GM12878 (cell line): Measurements from ENCODE around the gene MBD3L5. TPM values are rescaled to one million over a fixed set of nuclear protein-coding genes. Genes with fewer than 3 reads are reported as not detected.

Experiments
- ATF7 ChIP-seq: fragments of 450-650 bp; IDR thresholded peaks from 2 replicates; pipeline ENCODE4 v1.6.1; 2016; ENCODE audit warnings: low read depth, mild to moderate bottlenecking
- CBX5 ChIP-seq: sonication (generic); IDR thresholded peaks from 2 replicates; pipeline ENCODE4 v1.6.1; 2016; ENCODE audit warnings: low read depth, moderate library complexity, mild to moderate bottlenecking, inconsistent platforms
- CREB1 ChIP-seq: IDR thresholded peaks from 2 replicates; pipeline ENCODE4 v1.6.1; 2012; ENCODE audit warnings: low read depth, mild to moderate bottlenecking, inconsistent platforms
- DPF2 ChIP-seq: fragments of 450-650 bp; IDR thresholded peaks from 2 replicates; pipeline ENCODE4 v1.6.1; 2017; ENCODE audit warnings: mild to moderate bottlenecking
- EZH2 ChIP-seq: IDR thresholded peaks from 2 replicates; pipeline ENCODE4 v1.6.1; 2012; ENCODE audit warnings: low read depth, mild to moderate bottlenecking, control low read depth, inconsistent platforms, low read length, borderline replicate concordance; ENCODE audit not compliant: control insufficient read depth
- HDGF ChIP-seq: fragments of 450-650 bp; IDR thresholded peaks from 2 replicates; pipeline ENCODE4 v1.6.1; 2016; ENCODE audit warnings: antibody characterized with exemption
- IKZF2 ChIP-seq, 2 experiments: fragments of 450-650 bp; IDR thresholded peaks; 2 replicates each; pipeline ENCODE4 v1.6.1; 2017; ENCODE audit warnings: mild to moderate bottlenecking in 2 of 2, moderate library complexity in 2 of 2
- MEF2B ChIP-seq: fragments of 450-650 bp; IDR thresholded peaks from 2 replicates; pipeline ENCODE4 v1.6.1; 2018; ENCODE audit warnings: mild to moderate bottlenecking, moderate library complexity; ENCODE audit not compliant: partially characterized antibody, poor library complexity, severe bottlenecking
- MLLT1 ChIP-seq: fragments of 450-650 bp; IDR thresholded peaks from 2 replicates; pipeline ENCODE4 v1.6.1; 2016; ENCODE audit warnings: mild to moderate bottlenecking
- MTA3 ChIP-seq: IDR thresholded peaks from 2 replicates; pipeline ENCODE4 v1.6.1; 2012; ENCODE audit warnings: low read length, inconsistent platforms, borderline replicate concordance
- NR2F1 ChIP-seq: fragments of 450-650 bp; conservative IDR thresholded peaks from 2 replicates; pipeline ENCODE4 v1.6.1; 2017; ENCODE audit warnings: mild to moderate bottlenecking
- PAX8 ChIP-seq: fragments of 450-650 bp; IDR thresholded peaks from 2 replicates; pipeline ENCODE4 v1.6.1; 2017; ENCODE audit warnings: mild to moderate bottlenecking, moderate library complexity
- POLR2AphosphoS5 ChIP-seq: IDR thresholded peaks from 2 replicates; pipeline ENCODE4 v1.6.1; 2011; ENCODE audit warnings: mild to moderate bottlenecking, low read length, inconsistent platforms
- RAD51 ChIP-seq: fragments of 450-650 bp; IDR thresholded peaks from 2 replicates; pipeline ENCODE4 v1.6.1; 2016; ENCODE audit warnings: moderate library complexity, mild to moderate bottlenecking, inconsistent platforms
- RBBP5 ChIP-seq: fragments of 200-600 bp; sonication (generic); conservative IDR thresholded peaks from 2 replicates; pipeline ENCODE4 v1.6.1; 2016
- RELB ChIP-seq: fragments of 450-650 bp; IDR thresholded peaks from 2 replicates; pipeline ENCODE4 v1.6.1; 2017; ENCODE audit warnings: low read depth, mild to moderate bottlenecking, moderate library complexity
- SMARCA5 ChIP-seq: fragments of 450-650 bp; IDR thresholded peaks from 2 replicates; pipeline ENCODE4 v1.6.1; 2017; ENCODE audit warnings: mild to moderate bottlenecking
- STAT1 ChIP-seq: fragments of 450-650 bp; conservative IDR thresholded peaks from 2 replicates; pipeline ENCODE4 v1.6.1; 2014; ENCODE audit warnings: antibody characterized with exemption, mild to moderate bottlenecking
- USF1 ChIP-seq: IDR thresholded peaks from 2 replicates; pipeline ENCODE4 v1.6.1; 2011; ENCODE audit warnings: borderline replicate concordance, low read depth, mild to moderate bottlenecking, moderate library complexity, mixed read lengths, low read length; ENCODE audit not compliant: insufficient read depth; ENCODE audit errors: extremely low read length
- ZNF217 ChIP-seq: fragments of 450-650 bp; IDR thresholded peaks from 2 replicates; pipeline ENCODE4 v1.6.1; 2017; ENCODE audit warnings: antibody characterized with exemption, mild to moderate bottlenecking
- ZNF24 ChIP-seq: fragments of 450-650 bp; IDR thresholded peaks from 2 replicates; pipeline ENCODE4 v1.6.1; 2017; ENCODE audit warnings: antibody characterized with exemption, mild to moderate bottlenecking
- ZNF687 ChIP-seq: fragments of 450-650 bp; IDR thresholded peaks from 2 replicates; pipeline ENCODE4 v1.6.1; 2017; ENCODE audit warnings: mild to moderate bottlenecking, moderate library complexity
- polyA plus RNA-seq, 11 experiments: library from polyadenylated mRNA; depleted of rRNA in 4 of 11; unstranded in 6 of 11; stranded (reverse) in 5 of 11; fragments of >200 nt; fragmentation: Nextera tagmentation in 4 of 11; fragmentation: Illumina TruSeq in 1 of 11; extraction: Ambion mirVana in 4 of 11; extraction: Trizol in 1 of 11; gene quantifications; 1 replicate in 1 of 11; 2 replicates in 10 of 11; pipeline versions ENCODE4 v1.2.1 to v1.2.3, GENCODE V29; 2011 to 2016; ENCODE audit warnings: inconsistent platforms in 2 of 11, missing spikeins in 2 of 11, low read depth in 1 of 11
- total RNA-seq, 4 experiments: library from RNA; depleted of rRNA in 3 of 4; stranded (reverse); fragments of >200 nt in 3 of 4; fragmentation: Illumina TruSeq in 1 of 4; extraction: Trizol in 1 of 4; gene quantifications; 2 replicates each; pipeline versions ENCODE4 v1.2.1 to v1.2.3, GENCODE V29; 2013 to 2021

Gene MBD3L5
- total and polyA plus RNA-seq, 10 of the 15 experiments (the other 5 are each of a cell fraction or from before 2014, with no cell fraction given) = not detected

- TF ChIP-seq ZNF687 (peak; percentile 58; the same call in 1 of the 2 replicates), NR2F1 (peak; percentile 78), CBX5 (no peak), MTA3 (no peak), CREB1 (peak; percentile 52; the same call in 1 of the 2 replicates), ZNF24 (0 out of 2 replicates have a peak, but pooled peaks have one; percentile 39), RELB (peak; percentile 87), ZNF217 (peak; percentile 51; the same call in 1 of the 2 replicates), DPF2 (peak; percentile 59; the same call in 1 of the 2 replicates), POLR2AphosphoS5 (no peak), EZH2 (no peak), MEF2B (peak; percentile 29), RAD51 (peak; percentile 87), SMARCA5 (peak; percentile 91; the same call in 1 of the 2 replicates), IKZF2 (IDR thresholded peaks at IDR 0.05) (peak in 1 of 2 experiments; percentile 35; a peak in 1 of 4 replicates), USF1 (peak; percentile 66), STAT1 (no peak), HDGF (peak; percentile 56; the same call in 1 of the 2 replicates), PAX8 (0 out of 2 replicates have a peak, but pooled peaks have one; percentile 35), MLLT1 (peak; percentile 75), RBBP5 (no peak), ATF7 (peak; percentile 75)
Measured at GRCh38 chr19:7010722-7011593, 19.4 kb upstream of the MBD3L5 start (continued).
